Neural cell (in vitro differentiated cells): ENCODE measurements around the gene RPL7L1. TPM values are rescaled to one million over a fixed set of nuclear protein-coding genes. Genes with fewer than 3 reads are reported as not detected.

Experiments
- H2AFZ ChIP-seq: fragments of 200-600, 300-800 bp; sonication (generic), shearing (Covaris generic); 2 replicates; pipeline ENCODE4 v1.6.0; 2014; ENCODE audit warnings: low read depth, mild to moderate bottlenecking, antibody characterized with exemption, low read length, moderate library complexity
- H3F3A ChIP-seq: fragments of 200-600 bp; shearing (Covaris generic); 2 replicates; pipeline ENCODE4 v1.6.1; 2016; ENCODE audit warnings: mild to moderate bottlenecking, moderate library complexity, mixed read lengths, antibody characterized with exemption, low read length; ENCODE audit not compliant: insufficient read depth, poor library complexity, severe bottlenecking
- H3K27ac ChIP-seq: fragments of 200-600, 300-800 bp; sonication (generic), shearing (Covaris generic); 2 replicates; pipeline ENCODE4 v1.5.1; 2014; ENCODE audit warnings: mild to moderate bottlenecking, low read length, moderate library complexity
- H3K27me3 ChIP-seq: fragments of 300-800, 200-600 bp; sonication (generic), shearing (Covaris generic); 2 replicates; pipeline ENCODE4 v1.6.0; 2014; ENCODE audit warnings: mild to moderate bottlenecking, low read depth, low read length, moderate library complexity; ENCODE audit not compliant: insufficient read depth
- H3K36me3 ChIP-seq: fragments of 300-800, 200-600 bp; sonication (generic), shearing (Covaris generic); 2 replicates; pipeline ENCODE4 v1.5.1; 2014; ENCODE audit warnings: mild to moderate bottlenecking, antibody characterized with exemption, low read length, moderate library complexity; ENCODE audit not compliant: insufficient read depth
- H3K4me2 ChIP-seq: fragments of 300-800, 200-600 bp; sonication (generic), shearing (Covaris generic); 2 replicates; pipeline ENCODE4 v1.6.0; 2014; ENCODE audit warnings: mild to moderate bottlenecking, low read length
- H3K4me3 ChIP-seq: fragments of 300-800, 200-600 bp; sonication (generic), shearing (Covaris generic); 2 replicates; pipeline ENCODE4 v1.5.1; 2014; ENCODE audit warnings: mild to moderate bottlenecking, low read length, moderate library complexity
- H3K79me2 ChIP-seq: fragments of 200-600 bp; shearing (Covaris generic); replicated peaks from 2 replicates; pipeline ENCODE4 v1.6.0; 2014; ENCODE audit warnings: mild to moderate bottlenecking, low read length, moderate library complexity; ENCODE audit not compliant: insufficient read depth
- H3K9ac ChIP-seq: fragments of 300-800, 200-600 bp; sonication (generic), shearing (Covaris generic); 2 replicates; pipeline ENCODE4 v1.6.1; 2016; ENCODE audit warnings: mild to moderate bottlenecking, low read length, mixed read lengths
- H3K9me2 ChIP-seq: fragments of 200-600 bp; shearing (Covaris generic); 2 replicates; pipeline ENCODE4 v1.6.1; 2016; ENCODE audit warnings: mild to moderate bottlenecking, low read length, mixed read lengths; ENCODE audit not compliant: insufficient read depth
- H3K9me3 ChIP-seq: fragments of 200-600, 300-800 bp; sonication (generic), shearing (Covaris generic); 2 replicates; pipeline ENCODE4 v1.6.1; 2016; ENCODE audit warnings: mild to moderate bottlenecking, mixed run types, low read length, moderate library complexity, mixed read lengths
- H4K20me1 ChIP-seq: fragments of 200-600 bp; shearing (Covaris generic); 2 replicates; pipeline ENCODE4 v1.6.1; 2016; ENCODE audit warnings: mild to moderate bottlenecking, mixed run types; ENCODE audit not compliant: insufficient read depth
- CTCF ChIP-seq: fragments of 450-650 bp; IDR thresholded peaks from 2 replicates; pipeline ENCODE4 v1.5.1; 2014; ENCODE audit warnings: antibody characterized with exemption, mild to moderate bottlenecking, moderate library complexity; ENCODE audit not compliant: poor library complexity, severe bottlenecking
- EP300 ChIP-seq: fragments of 450-650 bp; conservative IDR thresholded peaks from 2 replicates; pipeline ENCODE4 v1.6.1; 2014; ENCODE audit warnings: antibody characterized with exemption, mild to moderate bottlenecking, moderate library complexity; ENCODE audit not compliant: poor library complexity, severe bottlenecking
- EZH2 ChIP-seq: fragments of 200-600, 300-800 bp; shearing (Covaris generic), sonication (generic); IDR thresholded peaks from 2 replicates; pipeline ENCODE4 v1.6.1; 2014; ENCODE audit warnings: antibody characterized with exemption, low read length, borderline replicate concordance, mild to moderate bottlenecking; ENCODE audit not compliant: insufficient read depth, poor library complexity, severe bottlenecking
- MXI1 ChIP-seq: fragments of 450-650 bp; conservative IDR thresholded peaks from 2 replicates; pipeline ENCODE4 v1.6.1; 2014; ENCODE audit warnings: antibody characterized with exemption, mild to moderate bottlenecking; ENCODE audit not compliant: poor library complexity, severe bottlenecking
- POLR2AphosphoS5 ChIP-seq: IDR thresholded peaks from 2 replicates; pipeline ENCODE4 v1.6.1; 2012
- RAD21 ChIP-seq: fragments of 450-650 bp; conservative IDR thresholded peaks from 2 replicates; pipeline ENCODE4 v1.6.1; 2014; ENCODE audit warnings: antibody characterized with exemption, mild to moderate bottlenecking, moderate library complexity
- REST ChIP-seq: IDR thresholded peaks from 2 replicates; pipeline ENCODE4 v1.6.1; 2012; ENCODE audit warnings: borderline replicate concordance
- SMC3 ChIP-seq: fragments of 450-650 bp; conservative IDR thresholded peaks from 2 replicates; pipeline ENCODE4 v1.6.1; 2014; ENCODE audit warnings: antibody characterized with exemption, mild to moderate bottlenecking, moderate library complexity; ENCODE audit not compliant: poor library complexity
- TAF1 ChIP-seq: IDR thresholded peaks from 2 replicates; pipeline ENCODE4 v1.6.1; 2012; ENCODE audit warnings: low read depth
- polyA plus RNA-seq: library from polyadenylated mRNA; depleted of rRNA; stranded (reverse); fragments of >200 nt; gene quantifications from 2 replicates; pipeline ENCODE4 v1.2.3, GENCODE V29; 2014

RPL7L1 gene
- polyA plus RNA-seq, 1 donor from 2014 or later = 88.5 TPM

- no peak overlapping the region for H3K4me3 ChIP-seq
- no peaks in the 10 kb centered on the region for H3F3A ChIP-seq
- no peak overlapping the region for H3K4me2 ChIP-seq
- no peaks in the 10 kb centered on the region for H3K9me2 ChIP-seq
- H3K27me3 ChIP-seq = no peaks in the 10 kb centered on the region
- H3K79me2 ChIP-seq = no peaks in the 10 kb centered on the region
- TF ChIP-seq MXI1 (no peak), RAD21 (no peak), CTCF (no peak), SMC3 (no peak), POLR2AphosphoS5 (no peak), TAF1 (no peak), REST (no peak), EZH2 (no peak), EP300 (no peak)
- H3K9ac ChIP-seq = no peak overlapping the region
- H3K36me3 ChIP-seq = no peaks in the 10 kb centered on the region
- no peak overlapping the region for H2AFZ ChIP-seq
- no peaks in the 10 kb centered on the region for H3K9me3 ChIP-seq
- H3K27ac ChIP-seq = no peak overlapping the region
- H4K20me1 ChIP-seq = no peaks in the 10 kb centered on the region
Observed at GRCh38 chr6:42871711-42872110, 7.7 kb upstream of the RPL7L1 start.

GRCh38 chr6:42873313-42873712, 6.1 kb upstream of the RPL7L1 start:
- H3K4me2 ChIP-seq = no peak overlapping the region
- H3K9me3 ChIP-seq = no peaks in the 10 kb centered on the region
- no peaks in the 10 kb centered on the region for H3F3A ChIP-seq
- no peak overlapping the region for H3K4me3 ChIP-seq
- H3K9me2 ChIP-seq = no peaks in the 10 kb centered on the region
- no peak overlapping the region for H3K27ac ChIP-seq
- H3K27me3 ChIP-seq = no peaks in the 10 kb centered on the region
- no peak overlapping the region for H3K9ac ChIP-seq
- no peaks in the 10 kb centered on the region for H4K20me1 ChIP-seq
- H3K79me2 ChIP-seq = no peaks in the 10 kb centered on the region
- H2AFZ ChIP-seq = no peak overlapping the region
- TF ChIP-seq EZH2 = no peak
- no peak for TF ChIP-seq REST
- TF ChIP-seq MXI1 = no peak
- TF ChIP-seq SMC3 = no peak
- no peak for TF ChIP-seq RAD21
- TF ChIP-seq POLR2AphosphoS5 = no peak
- TF ChIP-seq EP300 = no peak
- no peak for TF ChIP-seq TAF1
- TF ChIP-seq CTCF = no peak
- no peaks in the 10 kb centered on the region for H3K36me3 ChIP-seq
